HepG2 (cell line): Measurements from ENCODE around the gene NDUFB3. TPM values are rescaled to one million over a fixed set of nuclear protein-coding genes. Genes with fewer than 3 reads are reported as not detected.

Experiments used
- ARID5B ChIP-seq: IDR thresholded peaks from 2 replicates; pipeline ENCODE4 v1.4.0; 2020; ENCODE audit warnings: mild to moderate bottlenecking, missing genetic modification reagents
- BCL3 ChIP-seq: sonication (generic); formaldehyde crosslinking; IDR thresholded peaks from 2 replicates; pipeline ENCODE4 v1.5.1; 2020; ENCODE audit warnings: mild to moderate bottlenecking, missing genetic modification reagents, moderate library complexity
- BRD4 ChIP-seq: sonication (generic); formaldehyde crosslinking; IDR thresholded peaks from 2 replicates; pipeline ENCODE4 v1.4.0; 2020; ENCODE audit warnings: missing genetic modification reagents
- KAT2B ChIP-seq: fragments of 150-350 bp; IDR thresholded peaks from 2 replicates; pipeline ENCODE4 v1.6.1; 2014; ENCODE audit warnings: low read depth, low read length, borderline replicate concordance
- KMT2B ChIP-seq: IDR thresholded peaks from 2 replicates; pipeline ENCODE4 v1.6.1; 2016; ENCODE audit warnings: missing genetic modification reagents, missing compliant biosample characterization
- NFKBIZ ChIP-seq: IDR thresholded peaks from 2 replicates; pipeline ENCODE4 v1.6.1; 2018; ENCODE audit warnings: missing genetic modification reagents, missing compliant biosample characterization
- TEF ChIP-seq: sonication (generic); formaldehyde crosslinking; IDR thresholded peaks from 2 replicates; pipeline ENCODE4 v1.5.0; 2020; ENCODE audit warnings: missing genetic modification reagents
- TOPORS ChIP-seq: sonication (generic); formaldehyde crosslinking; IDR thresholded peaks from 2 replicates; pipeline ENCODE4 v1.8.0; 2023; ENCODE audit warnings: mild to moderate bottlenecking, missing genetic modification reagents
- ZBTB43 ChIP-seq: sonication (generic); formaldehyde crosslinking; conservative IDR thresholded peaks from 2 replicates; pipeline ENCODE4 v1.4.0; 2020; ENCODE audit warnings: missing genetic modification reagents
- ZNF280D ChIP-seq: sonication (generic); formaldehyde crosslinking; IDR thresholded peaks from 2 replicates; pipeline ENCODE4 v1.5.1; 2020; ENCODE audit warnings: mild to moderate bottlenecking, missing genetic modification reagents
- ZNF441 ChIP-seq: sonication (generic); formaldehyde crosslinking; IDR thresholded peaks from 2 replicates; pipeline ENCODE4 v1.7.0; 2021; ENCODE audit warnings: missing genetic modification reagents, borderline replicate concordance
- ZNF572 ChIP-seq: sonication (generic); formaldehyde crosslinking; IDR thresholded peaks from 2 replicates; pipeline ENCODE4 v1.5.1; 2020; ENCODE audit warnings: mild to moderate bottlenecking, missing genetic modification reagents
- ZNF704 ChIP-seq: sonication (generic); formaldehyde crosslinking; IDR thresholded peaks from 2 replicates; pipeline ENCODE4 v1.8.1; 2023; ENCODE audit warnings: mild to moderate bottlenecking, inconsistent platforms, moderate library complexity, missing genetic modification reagents, borderline replicate concordance
- ZNF790 ChIP-seq: sonication (generic); formaldehyde crosslinking; IDR thresholded peaks from 2 replicates; pipeline ENCODE4 v1.8.0; 2022; ENCODE audit warnings: missing genetic modification reagents, mild to moderate bottlenecking, borderline replicate concordance
- polyA plus RNA-seq, 8 experiments: library from polyadenylated mRNA; depleted of rRNA in 3 of 8; stranded (reverse) in 7 of 8; unstranded in 1 of 8; fragments of >200 nt; fragmentation: Illumina TruSeq in 4 of 8; extraction: Trizol in 4 of 8; gene quantifications; 2 replicates each; pipeline versions ENCODE4 v1.2.1 to v1.2.3, GENCODE V29; 2011 to 2016; ENCODE audit warnings: low read depth in 4 of 8, missing spikeins in 1 of 8, mixed read lengths in 1 of 8; ENCODE audit not compliant: insufficient read depth in 1 of 8
- total RNA-seq, 5 experiments: library from RNA; depleted of rRNA; stranded (reverse); fragments of >200 nt; fragmentation: Illumina TruSeq; extraction: Trizol; gene quantifications; 2 replicates each; pipeline ENCODE4 v1.2.3, GENCODE V29; 2016; ENCODE audit warnings: low read depth in 1 of 5

The NDUFB3 gene
- total and polyA plus RNA-seq, 2 of the 13 experiments (the other 11 are each of a cell fraction or from before 2014, with no cell fraction given), result 50.7 to 159 TPM

GRCh38 chr2:201071479-201072200 lies at the start of gene NDUFB3, which contains the start of gene HYCC2 (continued):
- TF ChIP-seq ARID5B (CRISPR knock-in tag) (peak; percentile 75), KMT2B (CRISPR knock-in tag) (peak; percentile 97), TOPORS (CRISPR knock-in tag) (0 out of 2 replicates have a peak, but pooled peaks have one; percentile 75), ZNF790 (CRISPR knock-in tag) (no peak), ZNF280D (CRISPR knock-in tag) (peak; percentile 77; the same call in 1 of the 2 replicates), ZNF441 (CRISPR knock-in tag) (peak; percentile 37; the same call in 1 of the 2 replicates), TEF (no peak), BRD4 (peak; percentile 57; the same call in 1 of the 2 replicates), ZBTB43 (CRISPR knock-in tag) (peak; percentile 44; the same call in 1 of the 2 replicates), ZNF704 (CRISPR knock-in tag) (no peak; the same call in 1 of the 2 replicates), KAT2B (no peak), ZNF572 (CRISPR knock-in tag) (0 out of 2 replicates have a peak, but pooled peaks have one; percentile 73), NFKBIZ (CRISPR knock-in tag) (peak; percentile 76; the same call in 1 of the 2 replicates), BCL3 (CRISPR knock-in tag) (peak; percentile 73)
